ENCODE measurements around the gene RASD1. TPM values are rescaled to one million over a fixed set of nuclear protein-coding genes. Genes with fewer than 3 reads are reported as not detected.

Gene RASD1
- total RNA-seq, 1 donor from 2014 or later, result 25.4 TPM

GRCh38 chr17:17454276-17454675 lies 41.9 kb downstream of the RASD1 start:
- TF ChIP-seq CTCF (IDR thresholded peaks at IDR 0.05; ENCODE audit: borderline replicate concordance), result no peak
- H3K9me3 ChIP-seq (replicated peaks), result no peaks in the 10 kb centered on the region
- no peak overlapping the region for H3K27ac ChIP-seq (replicated peaks)
- H3K27me3 ChIP-seq (ENCODE audit: low read depth), result no peaks in the 10 kb centered on the region
- no peak for DNase-seq
- no peak overlapping the region for H3K4me3 ChIP-seq
- H3K36me3 ChIP-seq, result no peaks in the 10 kb centered on the region
- H3K4me1 ChIP-seq, result no peaks in the 10 kb centered on the region
- intact Hi-C loops (cut with micrococcal nuclease), result no loop called here

- DNase-seq, result no peak
Observed at GRCh38 chr17:17453088-17453487, 43.1 kb downstream of the RASD1 start.

GRCh38 chr17:17448723-17449122 lies 47.5 kb downstream of the RASD1 start:
- Histone ChIP-seq H3K27ac (replicated peaks) (no peak overlapping the region), H3K27me3 (ENCODE audit: low read depth) (no peaks in the 10 kb centered on the region), H3K4me1 (peaks cover 9% of the 10 kb centered on the region), H3K4me3 (no peak overlapping the region), H3K9me3 (replicated peaks) (peaks cover 3% of the 10 kb centered on the region), H3K36me3 (no peaks in the 10 kb centered on the region)
- TF ChIP-seq CTCF (IDR thresholded peaks at IDR 0.05; ENCODE audit: borderline replicate concordance), result no peak
- no peak for DNase-seq
- intact Hi-C loops (cut with micrococcal nuclease), result no loop called here

More at GRCh38 chr17:17453088-17453487, 43.1 kb downstream of the RASD1 start:
- Histone ChIP-seq H3K9me3 (replicated peaks) (no peaks in the 10 kb centered on the region), H3K4me3 (no peak overlapping the region), H3K36me3 (no peaks in the 10 kb centered on the region), H3K27me3 (ENCODE audit: low read depth) (no peaks in the 10 kb centered on the region), H3K27ac (replicated peaks) (no peak overlapping the region), H3K4me1 (no peaks in the 10 kb centered on the region)
- TF ChIP-seq CTCF (IDR thresholded peaks at IDR 0.05; ENCODE audit: borderline replicate concordance), result no peak
- intact Hi-C loops (cut with micrococcal nuclease), result no loop called here

GRCh38 chr17:17448076-17448475 lies 48.1 kb downstream of the RASD1 start:
- Histone ChIP-seq H3K36me3 (no peaks in the 10 kb centered on the region), H3K27ac (replicated peaks) (no peak overlapping the region), H3K4me3 (no peak overlapping the region), H3K9me3 (replicated peaks) (peaks cover 3% of the 10 kb centered on the region), H3K4me1 (peaks cover 9% of the 10 kb centered on the region), H3K27me3 (ENCODE audit: low read depth) (no peaks in the 10 kb centered on the region)
- TF ChIP-seq CTCF (IDR thresholded peaks at IDR 0.05; ENCODE audit: borderline replicate concordance), result no peak
- intact Hi-C loops (cut with micrococcal nuclease), result no loop called here
- DNase-seq, result no peak

GRCh38 chr17:17447264-17447663 lies 48.9 kb downstream of the RASD1 start:
- H3K4me1 ChIP-seq, result peaks cover 9% of the 10 kb centered on the region
- no peaks in the 10 kb centered on the region for H3K27me3 ChIP-seq (ENCODE audit: low read depth)
- H3K9me3 ChIP-seq (replicated peaks), result peaks cover 3% of the 10 kb centered on the region
- no peak overlapping the region for H3K27ac ChIP-seq (replicated peaks)
- intact Hi-C loops (cut with micrococcal nuclease), result no loop called here
- DNase-seq, result no peak
- H3K4me3 ChIP-seq, result no peak overlapping the region
- no peaks in the 10 kb centered on the region for H3K36me3 ChIP-seq
- TF ChIP-seq CTCF (IDR thresholded peaks at IDR 0.05; ENCODE audit: borderline replicate concordance), result no peak
